Measurements from ENCODE around the gene COL5A2.

DNA sequence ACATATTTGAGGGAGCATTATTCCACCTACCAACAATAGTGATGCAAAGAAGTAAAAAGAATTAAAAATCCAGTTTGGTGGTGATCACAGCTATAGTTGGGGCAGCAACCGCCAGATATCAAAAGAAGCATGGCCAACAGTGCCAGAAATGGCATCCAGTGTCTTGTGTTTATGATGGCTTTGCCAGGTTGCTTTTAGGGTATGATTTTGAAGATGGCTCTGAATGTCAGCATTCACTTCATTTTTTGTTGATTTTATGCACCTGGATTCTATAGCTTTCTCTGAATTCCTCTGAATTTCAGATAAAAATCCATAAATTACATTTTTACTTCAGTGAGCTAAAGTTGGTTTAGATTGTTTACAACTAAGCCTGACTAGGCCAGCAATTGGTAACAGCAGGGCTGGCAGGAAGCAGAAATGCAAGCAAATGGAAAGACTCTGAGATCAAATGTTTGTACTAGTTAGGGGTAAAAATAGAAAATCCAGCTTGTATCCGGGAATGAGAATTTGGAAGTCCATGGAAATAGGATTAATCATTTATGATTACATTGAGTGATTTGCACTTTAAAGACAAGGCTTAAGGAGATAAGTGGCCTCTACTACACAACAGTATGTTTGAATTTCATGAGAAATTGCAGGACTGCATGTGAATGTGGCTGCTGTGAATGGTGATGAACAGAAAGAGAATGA, 165.0 kb downstream of the COL5A2 start:
- TF ChIP-seq CEBPB (IDR thresholded peaks at IDR 0.05; ENCODE audit: borderline replicate concordance in 1 of 2, low read depth in 2 of 2, low read length in 2 of 2) (no peak), SUPT20H (IDR thresholded peaks at IDR 0.05; ENCODE audit: borderline replicate concordance, control insufficient read depth, low read depth, low read length) (no peak), TAF1 (IDR thresholded peaks at IDR 0.05; ENCODE audit: borderline replicate concordance, low read depth, low read length) (no peak), POLR2A (IDR thresholded peaks at IDR 0.05; ENCODE audit: low read depth, low read length) (no peak), SP1 (IDR thresholded peaks at IDR 0.05; ENCODE audit: low read depth, low read length) (no peak), RFX5 (IDR thresholded peaks at IDR 0.05; ENCODE audit: low read depth, low read length) (no peak), RB1 (IDR thresholded peaks at IDR 0.05; ENCODE audit: borderline replicate concordance) (no peak)
- TF ChIP-seq, protein P1, sequence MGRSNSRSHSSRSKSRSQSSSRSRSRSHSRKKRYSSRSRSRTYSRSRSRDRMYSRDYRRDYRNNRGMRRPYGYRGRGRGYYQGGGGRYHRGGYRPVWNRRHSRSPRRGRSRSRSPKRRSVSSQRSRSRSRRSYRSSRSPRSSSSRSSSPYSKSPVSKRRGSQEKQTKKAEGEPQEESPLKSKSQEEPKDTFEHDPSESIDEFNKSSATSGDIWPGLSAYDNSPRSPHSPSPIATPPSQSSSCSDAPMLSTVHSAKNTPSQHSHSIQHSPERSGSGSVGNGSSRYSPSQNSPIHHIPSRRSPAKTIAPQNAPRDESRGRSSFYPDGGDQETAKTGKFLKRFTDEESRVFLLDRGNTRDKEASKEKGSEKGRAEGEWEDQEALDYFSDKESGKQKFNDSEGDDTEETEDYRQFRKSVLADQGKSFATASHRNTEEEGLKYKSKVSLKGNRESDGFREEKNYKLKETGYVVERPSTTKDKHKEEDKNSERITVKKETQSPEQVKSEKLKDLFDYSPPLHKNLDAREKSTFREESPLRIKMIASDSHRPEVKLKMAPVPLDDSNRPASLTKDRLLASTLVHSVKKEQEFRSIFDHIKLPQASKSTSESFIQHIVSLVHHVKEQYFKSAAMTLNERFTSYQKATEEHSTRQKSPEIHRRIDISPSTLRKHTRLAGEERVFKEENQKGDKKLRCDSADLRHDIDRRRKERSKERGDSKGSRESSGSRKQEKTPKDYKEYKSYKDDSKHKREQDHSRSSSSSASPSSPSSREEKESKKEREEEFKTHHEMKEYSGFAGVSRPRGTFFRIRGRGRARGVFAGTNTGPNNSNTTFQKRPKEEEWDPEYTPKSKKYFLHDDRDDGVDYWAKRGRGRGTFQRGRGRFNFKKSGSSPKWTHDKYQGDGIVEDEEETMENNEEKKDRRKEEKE (IDR thresholded peaks at IDR 0.05) = no peak
- TF ChIP-seq, protein P2, sequence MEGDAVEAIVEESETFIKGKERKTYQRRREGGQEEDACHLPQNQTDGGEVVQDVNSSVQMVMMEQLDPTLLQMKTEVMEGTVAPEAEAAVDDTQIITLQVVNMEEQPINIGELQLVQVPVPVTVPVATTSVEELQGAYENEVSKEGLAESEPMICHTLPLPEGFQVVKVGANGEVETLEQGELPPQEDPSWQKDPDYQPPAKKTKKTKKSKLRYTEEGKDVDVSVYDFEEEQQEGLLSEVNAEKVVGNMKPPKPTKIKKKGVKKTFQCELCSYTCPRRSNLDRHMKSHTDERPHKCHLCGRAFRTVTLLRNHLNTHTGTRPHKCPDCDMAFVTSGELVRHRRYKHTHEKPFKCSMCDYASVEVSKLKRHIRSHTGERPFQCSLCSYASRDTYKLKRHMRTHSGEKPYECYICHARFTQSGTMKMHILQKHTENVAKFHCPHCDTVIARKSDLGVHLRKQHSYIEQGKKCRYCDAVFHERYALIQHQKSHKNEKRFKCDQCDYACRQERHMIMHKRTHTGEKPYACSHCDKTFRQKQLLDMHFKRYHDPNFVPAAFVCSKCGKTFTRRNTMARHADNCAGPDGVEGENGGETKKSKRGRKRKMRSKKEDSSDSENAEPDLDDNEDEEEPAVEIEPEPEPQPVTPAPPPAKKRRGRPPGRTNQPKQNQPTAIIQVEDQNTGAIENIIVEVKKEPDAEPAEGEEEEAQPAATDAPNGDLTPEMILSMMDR (IDR thresholded peaks at IDR 0.05 in 2 of 3, conservative IDR thresholded peaks at IDR 0.05 in 1 of 3; ENCODE audit: control insufficient read depth in 2 of 3, extremely low read depth in 1 of 3, insufficient read depth in 1 of 3, low read depth in 3 of 3, low read length in 3 of 3) = no peak
- TF ChIP-seq, protein P3, sequence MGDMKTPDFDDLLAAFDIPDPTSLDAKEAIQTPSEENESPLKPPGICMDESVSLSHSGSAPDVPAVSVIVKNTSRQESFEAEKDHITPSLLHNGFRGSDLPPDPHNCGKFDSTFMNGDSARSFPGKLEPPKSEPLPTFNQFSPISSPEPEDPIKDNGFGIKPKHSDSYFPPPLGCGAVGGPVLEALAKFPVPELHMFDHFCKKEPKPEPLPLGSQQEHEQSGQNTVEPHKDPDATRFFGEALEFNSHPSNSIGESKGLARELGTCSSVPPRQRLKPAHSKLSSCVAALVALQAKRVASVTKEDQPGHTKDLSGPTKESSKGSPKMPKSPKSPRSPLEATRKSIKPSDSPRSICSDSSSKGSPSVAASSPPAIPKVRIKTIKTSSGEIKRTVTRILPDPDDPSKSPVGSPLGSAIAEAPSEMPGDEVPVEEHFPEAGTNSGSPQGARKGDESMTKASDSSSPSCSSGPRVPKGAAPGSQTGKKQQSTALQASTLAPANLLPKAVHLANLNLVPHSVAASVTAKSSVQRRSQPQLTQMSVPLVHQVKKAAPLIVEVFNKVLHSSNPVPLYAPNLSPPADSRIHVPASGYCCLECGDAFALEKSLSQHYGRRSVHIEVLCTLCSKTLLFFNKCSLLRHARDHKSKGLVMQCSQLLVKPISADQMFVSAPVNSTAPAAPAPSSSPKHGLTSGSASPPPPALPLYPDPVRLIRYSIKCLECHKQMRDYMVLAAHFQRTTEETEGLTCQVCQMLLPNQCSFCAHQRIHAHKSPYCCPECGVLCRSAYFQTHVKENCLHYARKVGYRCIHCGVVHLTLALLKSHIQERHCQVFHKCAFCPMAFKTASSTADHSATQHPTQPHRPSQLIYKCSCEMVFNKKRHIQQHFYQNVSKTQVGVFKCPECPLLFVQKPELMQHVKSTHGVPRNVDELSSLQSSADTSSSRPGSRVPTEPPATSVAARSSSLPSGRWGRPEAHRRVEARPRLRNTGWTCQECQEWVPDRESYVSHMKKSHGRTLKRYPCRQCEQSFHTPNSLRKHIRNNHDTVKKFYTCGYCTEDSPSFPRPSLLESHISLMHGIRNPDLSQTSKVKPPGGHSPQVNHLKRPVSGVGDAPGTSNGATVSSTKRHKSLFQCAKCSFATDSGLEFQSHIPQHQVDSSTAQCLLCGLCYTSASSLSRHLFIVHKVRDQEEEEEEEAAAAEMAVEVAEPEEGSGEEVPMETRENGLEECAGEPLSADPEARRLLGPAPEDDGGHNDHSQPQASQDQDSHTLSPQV (IDR thresholded peaks at IDR 0.05) = no peak

Measured in GM12878 (cell line).